Measurements from ENCODE around the gene TSKS.

DNA sequence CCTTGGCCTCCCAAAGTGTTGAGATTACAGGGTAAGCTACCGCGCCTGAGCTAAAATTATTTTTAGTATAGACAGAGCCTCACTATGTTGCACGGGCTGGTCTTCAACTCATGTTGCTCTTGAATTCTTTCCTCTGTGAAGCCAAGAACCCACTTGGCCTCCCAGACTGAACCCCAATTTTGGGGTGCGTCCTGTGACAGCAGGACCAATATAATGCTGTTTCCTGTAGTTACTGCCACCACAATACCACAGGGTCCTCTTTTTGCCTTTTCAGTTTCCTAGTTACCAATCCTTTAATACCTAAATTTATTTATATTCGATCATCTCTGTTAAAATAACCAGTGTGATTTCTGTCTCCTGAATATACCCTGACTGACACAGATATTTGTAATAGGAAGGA is 32.9 kb downstream of the TSKS start:
- TF ChIP-seq, protein P1, sequence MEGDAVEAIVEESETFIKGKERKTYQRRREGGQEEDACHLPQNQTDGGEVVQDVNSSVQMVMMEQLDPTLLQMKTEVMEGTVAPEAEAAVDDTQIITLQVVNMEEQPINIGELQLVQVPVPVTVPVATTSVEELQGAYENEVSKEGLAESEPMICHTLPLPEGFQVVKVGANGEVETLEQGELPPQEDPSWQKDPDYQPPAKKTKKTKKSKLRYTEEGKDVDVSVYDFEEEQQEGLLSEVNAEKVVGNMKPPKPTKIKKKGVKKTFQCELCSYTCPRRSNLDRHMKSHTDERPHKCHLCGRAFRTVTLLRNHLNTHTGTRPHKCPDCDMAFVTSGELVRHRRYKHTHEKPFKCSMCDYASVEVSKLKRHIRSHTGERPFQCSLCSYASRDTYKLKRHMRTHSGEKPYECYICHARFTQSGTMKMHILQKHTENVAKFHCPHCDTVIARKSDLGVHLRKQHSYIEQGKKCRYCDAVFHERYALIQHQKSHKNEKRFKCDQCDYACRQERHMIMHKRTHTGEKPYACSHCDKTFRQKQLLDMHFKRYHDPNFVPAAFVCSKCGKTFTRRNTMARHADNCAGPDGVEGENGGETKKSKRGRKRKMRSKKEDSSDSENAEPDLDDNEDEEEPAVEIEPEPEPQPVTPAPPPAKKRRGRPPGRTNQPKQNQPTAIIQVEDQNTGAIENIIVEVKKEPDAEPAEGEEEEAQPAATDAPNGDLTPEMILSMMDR (conservative IDR thresholded peaks at IDR 0.05) = no peak
- no peak for TF ChIP-seq ZFX (IDR thresholded peaks at IDR 0.05)
